K562 (cell line): ENCODE measurements around the gene ASPA.

ENCODE experiments used
- CEBPB ChIP-seq: fragments of 450-650 bp; IDR thresholded peaks from 2 replicates; pipeline ENCODE4 v1.6.1; 2016; ENCODE audit warnings: missing genetic modification characterization, missing compliant biosample characterization
- CTCF ChIP-seq, 3 experiments: IDR thresholded peaks in 2 of 3; conservative IDR thresholded peaks in 1 of 3; 2 replicates each; pipeline ENCODE4 v1.5.1; 2011 to 2012; ENCODE audit warnings: low read length in 3 of 3, mild to moderate bottlenecking in 3 of 3, control low read depth in 2 of 3, improper control_type of control experiment in 1 of 3, inconsistent platforms in 1 of 3, low read depth in 1 of 3, mixed read lengths in 1 of 3, moderate library complexity in 1 of 3; ENCODE audit not compliant: insufficient read depth in 2 of 3
- GABPB1 ChIP-seq: sonication (generic); formaldehyde crosslinking; IDR thresholded peaks from 2 replicates; pipeline ENCODE4 v1.8.0; 2022; ENCODE audit warnings: mild to moderate bottlenecking, missing genetic modification reagents
- GTF2E2 ChIP-seq: fragments of 200-800 bp; sonication (Bioruptor generic); IDR thresholded peaks from 2 replicates; pipeline ENCODE4 v1.6.1; 2016; ENCODE audit warnings: missing genetic modification characterization, missing compliant biosample characterization
- MAZ ChIP-seq, 2 experiments: fragments of 450-650 bp in 1 of 2; sonication (generic) in 1 of 2; formaldehyde crosslinking; IDR thresholded peaks in 1 of 2; conservative IDR thresholded peaks in 1 of 2; 2 replicates each; pipeline versions ENCODE4 v1.4.0 to v1.5.0; 2020; ENCODE audit warnings: mild to moderate bottlenecking in 1 of 2, missing genetic modification reagents in 1 of 2
- POLR3A ChIP-seq: IDR thresholded peaks from 2 replicates; pipeline ENCODE4 v1.6.1; 2011; ENCODE audit warnings: borderline replicate concordance, mild to moderate bottlenecking, moderate library complexity; ENCODE audit not compliant: insufficient read length, insufficient read depth; ENCODE audit errors: extremely low read depth
- PTBP1 ChIP-seq: fragments of 200-400 bp; formaldehyde crosslinking; IDR thresholded peaks from 2 replicates; pipeline ENCODE4 v1.6.1; 2017; ENCODE audit warnings: low read depth, low read length
- SMAD4 ChIP-seq: fragments of 250-450 bp; sonication (Bioruptor Pico); conservative IDR thresholded peaks from 2 replicates; pipeline ENCODE4 v1.8.0; 2021; ENCODE audit warnings: inconsistent platforms, mild to moderate bottlenecking, moderate library complexity
- USF1 ChIP-seq: sonication (generic); formaldehyde crosslinking; IDR thresholded peaks from 2 replicates; pipeline ENCODE4 v1.9.0; 2022; ENCODE audit warnings: mild to moderate bottlenecking, missing genetic modification reagents
- ZNF239 ChIP-seq: fragments of 250-450 bp; sonication (Bioruptor Pico); IDR thresholded peaks from 2 replicates; pipeline ENCODE4 v1.4.0; 2020; ENCODE audit warnings: mild to moderate bottlenecking
- ZNF785 ChIP-seq: fragments of 250-450 bp; sonication (Bioruptor Pico); IDR thresholded peaks from 2 replicates; pipeline ENCODE4 v1.4.0; 2020; ENCODE audit warnings: mild to moderate bottlenecking
- TF ChIP-seq, protein P1 (sequence below): fragments of 200-400 bp; formaldehyde crosslinking; IDR thresholded peaks from 2 replicates; pipeline ENCODE4 v1.6.1; 2017; ENCODE audit warnings: mild to moderate bottlenecking, low read depth, low read length, moderate library complexity
- TF ChIP-seq, protein P2 (sequence below): sonication (generic); formaldehyde crosslinking; IDR thresholded peaks from 2 replicates; pipeline ENCODE4 v1.9.0; 2022; ENCODE audit warnings: mild to moderate bottlenecking, missing genetic modification reagents
- TF ChIP-seq, protein P3 (sequence below): fragments of 250-450 bp; sonication (Bioruptor Pico); IDR thresholded peaks from 2 replicates; pipeline ENCODE4 v1.4.0; 2020; ENCODE audit warnings: mild to moderate bottlenecking, moderate library complexity

- TF ChIP-seq ZNF239 (CRISPR knock-in tag) (no peak), CEBPB (no peak), MAZ (CRISPR knock-in tag; conservative IDR thresholded peaks at IDR 0.05 in 1 of 2, IDR thresholded peaks at IDR 0.05 in 1 of 2) (no peak), GTF2E2 (no peak), CTCF (IDR thresholded peaks at IDR 0.05 in 2 of 3, conservative IDR thresholded peaks at IDR 0.05 in 1 of 3; ENCODE audit: insufficient read depth in 2 of 3, low read depth in 1 of 3, low read length in 3 of 3) (no peak), POLR3A (no peak), GABPB1 (no peak), PTBP1 (no peak), ZNF785 (no peak), USF1 (CRISPR knock-in tag) (no peak), SMAD4 (CRISPR knock-in tag) (no peak)
- TF ChIP-seq, protein P1, sequence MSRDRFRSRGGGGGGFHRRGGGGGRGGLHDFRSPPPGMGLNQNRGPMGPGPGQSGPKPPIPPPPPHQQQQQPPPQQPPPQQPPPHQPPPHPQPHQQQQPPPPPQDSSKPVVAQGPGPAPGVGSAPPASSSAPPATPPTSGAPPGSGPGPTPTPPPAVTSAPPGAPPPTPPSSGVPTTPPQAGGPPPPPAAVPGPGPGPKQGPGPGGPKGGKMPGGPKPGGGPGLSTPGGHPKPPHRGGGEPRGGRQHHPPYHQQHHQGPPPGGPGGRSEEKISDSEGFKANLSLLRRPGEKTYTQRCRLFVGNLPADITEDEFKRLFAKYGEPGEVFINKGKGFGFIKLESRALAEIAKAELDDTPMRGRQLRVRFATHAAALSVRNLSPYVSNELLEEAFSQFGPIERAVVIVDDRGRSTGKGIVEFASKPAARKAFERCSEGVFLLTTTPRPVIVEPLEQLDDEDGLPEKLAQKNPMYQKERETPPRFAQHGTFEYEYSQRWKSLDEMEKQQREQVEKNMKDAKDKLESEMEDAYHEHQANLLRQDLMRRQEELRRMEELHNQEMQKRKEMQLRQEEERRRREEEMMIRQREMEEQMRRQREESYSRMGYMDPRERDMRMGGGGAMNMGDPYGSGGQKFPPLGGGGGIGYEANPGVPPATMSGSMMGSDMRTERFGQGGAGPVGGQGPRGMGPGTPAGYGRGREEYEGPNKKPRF: no peak
- TF ChIP-seq, protein P2, sequence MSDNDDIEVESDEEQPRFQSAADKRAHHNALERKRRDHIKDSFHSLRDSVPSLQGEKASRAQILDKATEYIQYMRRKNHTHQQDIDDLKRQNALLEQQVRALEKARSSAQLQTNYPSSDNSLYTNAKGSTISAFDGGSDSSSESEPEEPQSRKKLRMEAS (CRISPR knock-in tag): no peak
- TF ChIP-seq, protein P3, sequence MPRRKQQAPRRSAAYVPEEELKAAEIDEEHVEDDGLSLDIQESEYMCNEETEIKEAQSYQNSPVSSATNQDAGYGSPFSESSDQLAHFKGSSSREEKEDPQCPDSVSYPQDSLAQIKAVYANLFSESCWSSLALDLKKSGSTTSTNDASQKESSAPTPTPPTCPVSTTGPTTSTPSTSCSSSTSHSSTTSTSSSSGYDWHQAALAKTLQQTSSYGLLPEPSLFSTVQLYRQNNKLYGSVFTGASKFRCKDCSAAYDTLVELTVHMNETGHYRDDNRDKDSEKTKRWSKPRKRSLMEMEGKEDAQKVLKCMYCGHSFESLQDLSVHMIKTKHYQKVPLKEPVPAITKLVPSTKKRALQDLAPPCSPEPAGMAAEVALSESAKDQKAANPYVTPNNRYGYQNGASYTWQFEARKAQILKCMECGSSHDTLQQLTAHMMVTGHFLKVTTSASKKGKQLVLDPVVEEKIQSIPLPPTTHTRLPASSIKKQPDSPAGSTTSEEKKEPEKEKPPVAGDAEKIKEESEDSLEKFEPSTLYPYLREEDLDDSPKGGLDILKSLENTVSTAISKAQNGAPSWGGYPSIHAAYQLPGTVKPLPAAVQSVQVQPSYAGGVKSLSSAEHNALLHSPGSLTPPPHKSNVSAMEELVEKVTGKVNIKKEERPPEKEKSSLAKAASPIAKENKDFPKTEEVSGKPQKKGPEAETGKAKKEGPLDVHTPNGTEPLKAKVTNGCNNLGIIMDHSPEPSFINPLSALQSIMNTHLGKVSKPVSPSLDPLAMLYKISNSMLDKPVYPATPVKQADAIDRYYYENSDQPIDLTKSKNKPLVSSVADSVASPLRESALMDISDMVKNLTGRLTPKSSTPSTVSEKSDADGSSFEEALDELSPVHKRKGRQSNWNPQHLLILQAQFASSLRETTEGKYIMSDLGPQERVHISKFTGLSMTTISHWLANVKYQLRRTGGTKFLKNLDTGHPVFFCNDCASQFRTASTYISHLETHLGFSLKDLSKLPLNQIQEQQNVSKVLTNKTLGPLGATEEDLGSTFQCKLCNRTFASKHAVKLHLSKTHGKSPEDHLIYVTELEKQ (CRISPR knock-in tag): no peak
Observed at GRCh38 chr17:3440451-3440850, 35.3 kb upstream of the ASPA start.
